ENCODE measurements around the gene ARMC2. TPM values are rescaled to one million over a fixed set of nuclear protein-coding genes. Genes with fewer than 3 reads are reported as not detected.

Gene ARMC2
- total and polyA plus RNA-seq, 2 experiments from 2014 or later = 2.7 to 4.4 TPM

- Histone ChIP-seq H3K27me3 (ENCODE audit: insufficient read depth) (no peaks in the 10 kb centered on the region), H2AFZ (no peak overlapping the region), H3K4me3 (no peak overlapping the region), H3K9me2 (ENCODE audit: insufficient read depth) (no peaks in the 10 kb centered on the region), H4K20me1 (replicated peaks; ENCODE audit: insufficient read depth) (no peaks in the 10 kb centered on the region), H3F3A (replicated peaks; ENCODE audit: low read depth) (no peaks in the 10 kb centered on the region), H3K4me2 (no peak overlapping the region), H3K36me3 (ENCODE audit: insufficient read depth) (no peaks in the 10 kb centered on the region), H3K4me1 (ENCODE audit: insufficient read depth) (no peaks in the 10 kb centered on the region), H3K27ac (ENCODE audit: low read depth) (no peak overlapping the region), H3K79me2 (replicated peaks; ENCODE audit: insufficient read depth) (no peaks in the 10 kb centered on the region)
- H3K36me3 Mint-ChIP-seq (ENCODE audit: low read depth) = no peaks in the 10 kb centered on the region; the same call in 2 of the 3 replicates
- no peak for DNase-seq (ENCODE audit: low spot score)
- no peaks in the 10 kb centered on the region for H3K9me3 Mint-ChIP-seq
- peaks cover 9% of the 10 kb centered on the region for H3K4me1 Mint-ChIP-seq
- H3K27ac Mint-ChIP-seq = no peak overlapping the region
- TF ChIP-seq EZH2 (IDR thresholded peaks at IDR 0.05; ENCODE audit: low read depth, unreplicated experiment) = no peak
- TF ChIP-seq NANOG (IDR thresholded peaks at IDR 0.05; ENCODE audit: borderline replicate concordance) = no peak
- TF ChIP-seq REST (IDR thresholded peaks at IDR 0.05; ENCODE audit: unreplicated experiment) = no peak
- no peak for TF ChIP-seq CREB1 (CRISPR knock-in tag; IDR thresholded peaks at IDR 0.05; ENCODE audit: low read depth)
- no peak for TF ChIP-seq ETS1 (IDR thresholded peaks at IDR 0.05)
- no peak for TF ChIP-seq ZNF114 (CRISPR knock-in tag; IDR thresholded peaks at IDR 0.05)
- TF ChIP-seq CTCF (conservative IDR thresholded peaks at IDR 0.05; ENCODE audit: low read depth in 2 of 2) = no peak
- no peak for TF ChIP-seq EZH2phosphoT487 (IDR thresholded peaks at IDR 0.05; ENCODE audit: unreplicated experiment)
- no peak for TF ChIP-seq ZNF331 (CRISPR knock-in tag; IDR thresholded peaks at IDR 0.05; ENCODE audit: low read depth)
- TF ChIP-seq ZNF462 (CRISPR knock-in tag; IDR thresholded peaks at IDR 0.05) = no peak
- no peak for TF ChIP-seq STAT1 (IDR thresholded peaks at IDR 0.05; ENCODE audit: unreplicated experiment)
- TF ChIP-seq JUNB (IDR thresholded peaks at IDR 0.05; ENCODE audit: unreplicated experiment) = no peak
- TF ChIP-seq POLR2AphosphoS5 (IDR thresholded peaks at IDR 0.05; ENCODE audit: low read depth) = no peak
- ATAC-seq = no peak
- H3K27me3 Mint-ChIP-seq (ENCODE audit: insufficient read depth, low read depth, poor library complexity) = peaks cover 5% of the 10 kb centered on the region
- H3K4me3 Mint-ChIP-seq = no peak overlapping the region
Measured at GRCh38 chr6:108955329-108955949, 107.2 kb downstream of the ARMC2 start.

Measured in GM23338 (cell line).